ENCODE results near the gene RHOT2.

DNA sequence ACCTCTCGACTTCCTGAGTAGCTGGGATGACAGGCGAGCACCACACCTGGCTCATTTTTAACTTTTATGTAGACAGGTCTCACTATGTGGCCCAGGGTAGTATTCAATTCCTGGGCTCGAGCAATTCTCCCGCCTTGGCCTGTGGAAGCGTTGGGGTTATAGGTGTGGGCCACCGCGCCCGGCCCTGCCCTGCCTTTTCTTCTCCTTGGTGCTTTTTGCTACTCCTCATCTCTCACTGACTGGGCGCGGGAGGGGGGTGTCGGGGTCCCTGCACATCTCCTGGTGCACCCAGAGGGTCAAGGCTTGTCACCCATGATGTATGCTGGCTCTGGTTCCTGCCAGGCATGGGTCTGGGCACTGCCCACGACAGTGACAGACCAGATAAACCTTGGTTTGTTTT lies 23.4 kb upstream of the RHOT2 start:
- TF ChIP-seq, protein P1, sequence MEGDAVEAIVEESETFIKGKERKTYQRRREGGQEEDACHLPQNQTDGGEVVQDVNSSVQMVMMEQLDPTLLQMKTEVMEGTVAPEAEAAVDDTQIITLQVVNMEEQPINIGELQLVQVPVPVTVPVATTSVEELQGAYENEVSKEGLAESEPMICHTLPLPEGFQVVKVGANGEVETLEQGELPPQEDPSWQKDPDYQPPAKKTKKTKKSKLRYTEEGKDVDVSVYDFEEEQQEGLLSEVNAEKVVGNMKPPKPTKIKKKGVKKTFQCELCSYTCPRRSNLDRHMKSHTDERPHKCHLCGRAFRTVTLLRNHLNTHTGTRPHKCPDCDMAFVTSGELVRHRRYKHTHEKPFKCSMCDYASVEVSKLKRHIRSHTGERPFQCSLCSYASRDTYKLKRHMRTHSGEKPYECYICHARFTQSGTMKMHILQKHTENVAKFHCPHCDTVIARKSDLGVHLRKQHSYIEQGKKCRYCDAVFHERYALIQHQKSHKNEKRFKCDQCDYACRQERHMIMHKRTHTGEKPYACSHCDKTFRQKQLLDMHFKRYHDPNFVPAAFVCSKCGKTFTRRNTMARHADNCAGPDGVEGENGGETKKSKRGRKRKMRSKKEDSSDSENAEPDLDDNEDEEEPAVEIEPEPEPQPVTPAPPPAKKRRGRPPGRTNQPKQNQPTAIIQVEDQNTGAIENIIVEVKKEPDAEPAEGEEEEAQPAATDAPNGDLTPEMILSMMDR (IDR thresholded peaks at IDR 0.05) = no peak
- TF ChIP-seq POLR2A (IDR thresholded peaks at IDR 0.05) = no peak
